Left lobe of liver (tissue), 1 donor: ENCODE data around the gene TBC1D9. TPM values are rescaled to one million over a fixed set of nuclear protein-coding genes. Genes with fewer than 3 reads are reported as not detected.

Source experiments
- total RNA-seq: library from RNA; stranded (reverse); gene quantifications from one replicate; pipeline ENCODE4 v1.2.1, GENCODE V29; 2021
- donor health status: DM: no; HTN: yes; CAD: no.

Gene TBC1D9
- total RNA-seq, 1 donor from 2014 or later = 7.5 TPM

Other genes starting within 250 kb of the TBC1D9 start
- 18.6 TPM for gene ELMOD2, start 232.2 kb downstream of the TBC1D9 start, total RNA-seq
- gene UCP1, start 187.4 kb downstream of the TBC1D9 start, total RNA-seq = not detected